Limb (tissue), 2 donors: ENCODE measurements around the gene POLR3GL.
A peak's percentile ranks its signal among the peaks of the same experiment; 100 is the strongest.

ENCODE experiments used
- DNase-seq, 2 donors: peaks; one replicate each; pipeline ENCODE4 v3.0.0-alpha.2; 2016; ENCODE audit errors: extremely low spot score in 2 of 2

The POLR3GL gene

DNA sequence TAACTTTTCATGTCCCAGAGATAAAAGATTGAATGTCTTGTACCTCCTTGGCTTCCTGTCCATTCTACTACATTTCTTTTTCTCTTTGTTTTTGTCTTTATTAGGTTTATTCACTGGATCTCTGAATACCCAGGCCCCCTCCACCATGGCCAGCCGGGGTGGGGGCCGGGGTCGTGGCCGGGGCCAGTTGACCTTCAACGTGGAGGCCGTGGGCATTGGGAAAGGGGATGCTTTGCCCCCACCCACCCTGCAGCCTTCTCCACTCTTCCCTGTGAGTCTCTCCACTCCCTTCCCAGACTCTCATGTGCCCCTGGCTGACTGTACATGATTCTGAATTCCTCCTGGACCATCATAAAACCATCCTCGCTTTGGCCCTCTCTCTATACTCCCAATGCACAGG is 10.2 kb downstream of the POLR3GL start:
- no peak for DNase-seq

DNA sequence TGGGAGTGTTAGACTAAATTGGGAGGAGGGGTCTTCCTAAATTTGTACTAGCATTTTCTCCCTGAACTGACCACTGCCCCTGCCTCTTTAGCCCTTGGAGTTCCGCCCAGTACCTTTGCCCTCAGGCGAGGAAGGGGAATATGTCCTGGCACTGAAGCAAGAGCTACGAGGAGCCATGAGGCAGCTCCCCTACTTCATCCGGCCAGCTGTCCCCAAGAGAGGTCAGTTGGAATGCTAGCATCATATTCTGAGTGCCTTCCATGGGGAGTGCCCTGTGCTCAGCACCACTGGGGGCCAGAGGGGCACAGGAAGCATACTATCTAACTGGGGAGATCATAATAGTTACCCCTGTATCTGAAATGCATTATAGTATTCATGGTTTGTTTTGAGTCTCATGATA is 10.7 kb downstream of the POLR3GL start:
- no peak for DNase-seq

DNA sequence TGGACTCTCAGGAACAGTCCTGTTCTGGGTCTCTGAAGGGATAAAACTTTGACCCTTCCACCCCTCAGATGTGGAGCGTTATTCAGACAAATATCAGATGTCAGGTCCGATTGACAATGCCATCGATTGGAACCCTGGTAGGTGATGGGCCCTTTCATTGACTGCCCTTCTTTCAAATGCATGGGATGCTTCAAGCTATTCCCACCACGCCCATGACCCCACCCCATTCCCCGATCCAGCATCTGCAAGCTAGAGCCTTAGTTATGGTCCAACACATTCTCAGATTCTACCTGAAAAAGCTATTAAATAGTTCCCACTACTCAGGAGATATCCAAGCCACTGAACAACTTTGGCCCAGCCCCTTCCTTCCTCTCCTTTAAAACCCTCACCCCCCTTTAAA is 12.5 kb downstream of the POLR3GL start:
- DNase-seq: no peak

DNA sequence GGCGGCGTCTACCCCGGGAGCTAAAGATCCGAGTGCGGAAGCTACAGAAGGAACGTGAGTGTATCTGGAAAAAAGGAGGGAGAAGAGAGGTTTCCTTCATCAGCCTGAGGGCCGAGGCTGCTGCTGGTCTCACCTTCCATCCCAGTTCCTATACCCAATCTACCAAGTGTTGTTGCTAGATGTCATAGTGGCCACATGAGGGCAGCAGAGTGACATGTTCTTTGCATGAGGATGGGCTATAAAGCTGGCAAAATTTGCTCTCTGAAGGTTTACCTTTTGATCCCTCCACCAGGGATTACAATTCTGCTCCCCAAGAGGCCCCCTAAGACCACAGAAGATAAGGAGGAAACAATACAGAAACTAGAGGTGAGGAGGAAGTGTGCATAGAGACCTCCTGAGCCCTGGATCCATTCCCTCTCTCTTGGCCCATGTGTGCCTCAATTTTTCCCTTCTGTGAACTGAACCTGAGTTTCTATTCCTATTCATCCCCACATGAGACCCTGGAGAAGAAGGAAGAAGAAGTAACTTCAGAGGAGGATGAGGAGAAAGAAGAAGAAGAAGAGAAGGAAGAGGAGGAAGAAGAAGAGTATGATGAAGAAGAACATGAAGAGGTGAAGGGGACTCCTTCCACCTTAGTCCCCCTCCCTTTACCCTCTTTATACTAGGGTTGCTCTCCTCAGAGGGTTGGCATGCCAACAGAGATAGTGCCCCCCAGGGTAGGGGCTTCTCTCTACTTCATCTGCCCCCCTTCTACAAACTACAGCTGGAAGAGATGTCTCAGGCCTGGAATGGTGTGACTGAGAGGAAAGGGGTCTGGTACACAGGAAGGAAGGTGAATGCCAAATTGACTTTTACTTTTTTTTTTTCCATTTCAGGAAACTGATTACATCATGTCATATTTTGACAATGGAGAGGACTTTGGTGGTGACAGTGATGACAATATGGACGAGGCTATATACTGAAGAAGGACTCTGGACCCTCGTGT is 13.3 kb downstream of the POLR3GL start:
- DNase-seq: peak; percentile 75 to 86

DNA sequence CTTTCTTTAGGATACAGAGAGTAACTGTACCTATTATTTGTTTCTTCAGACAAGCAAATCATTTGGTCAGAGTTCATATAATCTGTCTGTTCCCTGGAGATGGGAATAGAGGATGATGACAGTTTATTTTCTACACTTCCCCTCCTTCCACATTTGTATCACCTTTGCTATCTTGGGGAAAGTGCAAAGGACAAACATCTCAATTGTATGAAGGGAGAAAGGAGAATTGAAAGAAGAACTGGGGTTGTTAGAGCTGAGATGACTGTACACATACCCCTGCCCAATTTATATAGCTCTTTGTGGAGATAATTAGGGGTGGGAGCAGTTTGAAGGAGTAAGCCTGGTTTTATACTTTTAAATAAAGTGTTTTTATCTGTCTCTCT is 14.0 kb downstream of the POLR3GL start:
- no peak for DNase-seq

DNA sequence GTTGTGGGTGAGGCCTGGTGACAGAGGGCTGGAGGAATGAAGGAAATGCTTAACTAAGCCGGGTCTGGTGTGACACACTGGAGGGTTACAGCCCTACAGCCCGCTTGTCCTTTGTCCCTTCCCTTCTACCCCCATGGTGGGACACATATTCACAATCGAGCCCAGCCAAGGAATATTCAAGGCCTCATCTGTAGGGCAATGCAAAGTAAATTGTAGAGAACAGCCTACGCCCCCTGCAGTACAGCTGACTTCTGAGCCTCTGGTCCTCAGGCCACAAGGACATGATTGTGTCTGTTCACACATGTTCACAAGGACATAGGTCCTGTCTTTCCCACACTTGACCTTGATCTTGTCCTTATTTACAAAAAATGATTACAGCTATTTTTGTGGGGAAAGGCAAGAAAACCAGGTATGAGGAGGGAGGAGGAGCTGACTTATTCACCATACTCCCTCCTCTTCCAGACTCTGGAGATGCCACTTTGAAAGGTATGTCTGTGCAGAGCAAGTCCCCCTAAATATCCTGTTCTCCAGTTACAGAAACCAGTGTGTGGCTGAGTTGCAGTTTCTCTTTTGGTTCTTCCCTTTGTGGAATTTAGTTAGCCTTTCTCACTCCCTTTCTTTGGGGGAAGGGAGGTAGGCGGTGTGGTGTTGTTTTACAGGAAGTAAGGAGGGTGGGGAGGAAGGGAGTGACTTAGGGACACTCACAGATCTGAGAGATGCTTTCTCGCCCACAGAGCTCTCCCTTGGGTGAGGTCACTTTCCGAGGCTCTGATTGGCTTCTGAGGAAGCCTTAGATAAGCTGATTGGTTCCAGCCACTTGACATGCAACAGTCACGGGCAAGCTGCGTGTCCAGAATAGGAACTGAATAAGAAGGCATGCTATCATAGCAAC is 14.6 kb downstream of the POLR3GL start:
- peak; percentile 84 to 95 for DNase-seq

DNA sequence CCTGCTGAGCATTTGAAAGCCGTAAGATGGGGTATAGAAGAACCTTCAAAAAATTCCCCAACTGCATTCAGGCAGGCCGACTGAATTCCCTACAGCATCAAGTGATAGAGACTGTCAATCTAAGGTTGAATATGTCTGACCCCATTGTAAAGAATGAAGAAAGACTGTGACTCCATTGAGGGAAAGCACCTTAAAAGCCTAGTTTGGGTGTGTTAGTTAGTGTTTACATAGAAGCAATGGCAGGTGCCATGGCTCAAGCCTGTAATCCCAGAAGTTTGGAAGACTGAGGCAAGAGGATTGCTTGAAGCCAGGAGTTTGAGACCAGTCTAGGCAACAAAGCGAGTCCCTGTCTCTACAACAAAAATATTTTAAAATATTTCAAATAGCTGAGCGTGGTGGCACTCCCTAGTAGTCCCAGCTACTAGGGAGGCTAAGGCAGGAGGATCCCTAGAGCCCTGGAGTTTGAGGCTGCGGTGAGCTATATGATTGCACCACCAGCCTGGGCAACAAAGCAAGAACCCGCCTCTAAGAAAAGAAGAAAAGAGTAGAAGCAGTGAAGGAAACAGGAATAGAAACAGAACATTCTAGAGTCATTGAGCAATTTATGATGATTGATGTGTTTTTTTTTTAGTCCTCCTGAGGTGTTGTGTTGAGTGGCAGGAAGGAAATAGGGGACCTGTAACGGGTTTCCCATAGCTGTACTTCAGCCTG is 15.4 kb downstream of the POLR3GL start:
- DNase-seq: no peak

DNA sequence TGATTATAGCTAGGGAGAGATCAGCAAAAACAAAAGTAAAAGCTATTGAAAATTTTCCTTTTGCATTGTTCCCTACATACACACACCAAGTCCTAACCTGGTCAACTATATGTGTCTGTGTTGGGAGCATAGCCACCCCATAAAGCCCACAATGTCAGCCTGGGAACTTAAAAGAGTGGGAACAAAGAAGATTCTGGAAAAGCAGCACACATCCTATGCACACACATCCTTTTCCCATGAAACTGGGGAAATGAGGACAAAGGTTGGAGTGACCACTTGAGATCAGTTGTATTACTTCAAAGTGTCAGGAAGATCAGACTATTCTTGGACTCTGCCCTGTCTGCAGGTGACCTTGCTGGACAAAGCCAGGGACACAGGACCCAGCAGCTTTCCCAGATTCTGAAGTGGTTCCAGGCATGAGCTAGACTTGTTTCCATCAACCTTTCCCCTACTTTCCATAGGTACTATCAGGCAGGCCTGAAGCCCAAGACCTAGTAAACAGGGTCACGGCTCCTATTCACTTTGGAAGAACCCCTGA is 16.0 kb downstream of the POLR3GL start:
- no peak for DNase-seq

DNA sequence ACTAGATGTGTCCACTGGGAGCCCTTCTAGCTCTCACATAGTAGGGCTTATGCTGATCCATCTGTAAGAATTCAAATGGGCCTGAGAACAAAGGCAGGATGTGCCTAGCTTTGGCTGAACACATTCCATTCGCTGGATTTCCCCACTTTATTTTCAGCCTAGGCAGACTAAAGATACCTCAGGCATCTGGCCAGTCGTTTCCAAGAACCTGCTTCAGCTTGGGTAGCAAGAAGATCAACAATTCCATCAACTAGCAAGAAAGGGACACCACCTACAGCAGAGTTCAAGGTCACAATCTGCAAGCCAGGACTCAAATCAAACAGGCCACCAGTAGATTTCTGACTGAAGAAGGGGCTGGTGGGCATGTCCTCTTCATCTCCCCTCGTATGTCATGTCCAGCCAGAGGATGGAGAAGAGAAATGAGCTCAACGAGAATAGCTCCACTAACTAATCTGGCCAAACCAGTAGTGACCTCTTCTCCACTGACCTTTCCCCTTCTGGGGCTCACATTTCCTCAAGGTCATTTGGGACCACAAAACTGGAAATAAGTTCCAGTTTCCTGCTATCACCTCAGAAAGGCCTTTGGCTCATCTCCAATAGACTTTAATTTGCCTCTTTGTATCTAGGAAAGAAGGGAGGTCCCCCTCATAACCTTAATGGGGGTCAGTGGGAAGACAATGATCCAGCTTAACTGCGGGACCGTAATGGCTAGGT is 17.7 kb downstream of the POLR3GL start:
- DNase-seq: no peak

DNA sequence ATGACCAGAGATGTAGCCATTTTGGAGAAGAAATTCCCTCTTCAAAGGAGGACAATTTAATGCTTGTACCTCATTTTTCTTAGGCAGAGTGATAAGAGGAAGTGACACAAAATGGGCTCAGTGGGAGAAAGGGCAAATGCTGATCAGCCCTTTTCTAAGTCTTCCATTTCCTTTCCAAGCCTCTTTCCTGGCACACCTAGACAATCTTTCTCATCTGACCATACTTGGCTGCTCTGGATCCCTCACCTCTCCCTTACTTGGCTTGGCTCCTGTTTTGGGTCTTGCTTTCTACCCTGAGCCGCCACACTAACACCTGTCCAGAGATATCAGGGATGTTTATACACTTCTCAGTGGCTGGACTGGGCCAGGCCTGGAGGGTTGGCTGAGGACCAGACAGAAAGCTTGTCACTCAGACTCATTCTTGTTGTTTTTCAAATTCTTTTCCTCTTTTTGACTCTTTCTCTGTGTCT is 18.8 kb downstream of the POLR3GL start:
- DNase-seq: no peak

DNA sequence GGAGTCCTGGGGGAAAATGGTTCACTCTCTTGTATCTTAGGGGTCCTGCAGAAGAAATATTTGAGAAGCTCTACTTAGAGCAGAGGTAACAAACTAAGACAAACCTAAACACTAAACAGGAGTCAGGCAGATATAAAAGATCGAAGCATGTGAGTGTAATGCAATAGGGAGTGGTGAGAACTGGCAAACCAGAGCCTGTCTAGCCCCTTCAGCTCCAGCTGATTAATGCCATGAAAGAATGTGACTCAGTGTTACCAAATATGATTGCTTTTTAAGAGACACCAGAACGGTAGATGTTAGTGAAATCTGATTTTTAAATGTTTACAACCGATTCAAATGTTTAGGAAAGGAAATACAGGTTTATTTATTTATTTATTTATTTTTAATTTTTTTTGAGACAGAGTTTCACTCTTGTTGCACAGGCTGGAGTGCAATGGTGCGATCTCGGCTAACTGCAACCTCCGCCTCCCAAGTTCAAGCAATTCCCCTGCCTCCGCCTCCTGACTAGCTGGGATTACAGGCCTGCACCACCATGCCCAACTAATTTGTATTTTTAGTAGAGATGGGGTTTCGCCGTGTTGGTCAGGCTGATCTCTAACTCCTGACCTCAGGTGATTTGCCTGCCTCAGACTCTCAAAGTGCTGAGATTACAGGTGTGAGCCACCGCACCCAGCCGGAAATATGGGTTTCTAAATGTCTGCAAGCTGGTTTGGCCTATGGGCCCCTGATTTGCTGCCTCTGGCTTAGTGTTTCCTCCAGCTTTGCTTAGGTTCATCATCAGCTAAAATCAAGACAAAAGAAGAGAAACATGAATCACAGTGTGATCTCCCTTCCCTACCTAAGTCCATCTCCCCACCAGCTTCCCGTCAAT is 19.7 kb downstream of the POLR3GL start:
- DNase-seq: no peak

DNA sequence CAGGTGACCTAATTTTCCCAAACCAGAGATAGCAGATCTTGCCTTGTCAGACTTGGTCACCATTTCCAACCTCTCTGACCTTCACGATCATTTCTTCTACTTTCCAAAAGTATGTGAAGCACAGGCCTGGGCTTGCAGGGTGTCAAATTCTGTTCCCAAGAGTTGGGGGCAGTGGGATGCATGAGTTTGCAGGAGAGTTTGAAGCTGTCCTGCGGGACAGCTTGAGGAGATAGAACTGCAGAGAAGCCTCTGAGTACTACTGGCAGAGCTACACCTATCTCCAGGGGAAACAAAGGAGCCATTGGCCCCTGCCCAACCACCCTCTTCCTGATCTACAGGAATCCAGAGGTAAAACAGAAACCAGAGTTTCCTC is 20.6 kb downstream of the POLR3GL start:
- no peak for DNase-seq

DNA sequence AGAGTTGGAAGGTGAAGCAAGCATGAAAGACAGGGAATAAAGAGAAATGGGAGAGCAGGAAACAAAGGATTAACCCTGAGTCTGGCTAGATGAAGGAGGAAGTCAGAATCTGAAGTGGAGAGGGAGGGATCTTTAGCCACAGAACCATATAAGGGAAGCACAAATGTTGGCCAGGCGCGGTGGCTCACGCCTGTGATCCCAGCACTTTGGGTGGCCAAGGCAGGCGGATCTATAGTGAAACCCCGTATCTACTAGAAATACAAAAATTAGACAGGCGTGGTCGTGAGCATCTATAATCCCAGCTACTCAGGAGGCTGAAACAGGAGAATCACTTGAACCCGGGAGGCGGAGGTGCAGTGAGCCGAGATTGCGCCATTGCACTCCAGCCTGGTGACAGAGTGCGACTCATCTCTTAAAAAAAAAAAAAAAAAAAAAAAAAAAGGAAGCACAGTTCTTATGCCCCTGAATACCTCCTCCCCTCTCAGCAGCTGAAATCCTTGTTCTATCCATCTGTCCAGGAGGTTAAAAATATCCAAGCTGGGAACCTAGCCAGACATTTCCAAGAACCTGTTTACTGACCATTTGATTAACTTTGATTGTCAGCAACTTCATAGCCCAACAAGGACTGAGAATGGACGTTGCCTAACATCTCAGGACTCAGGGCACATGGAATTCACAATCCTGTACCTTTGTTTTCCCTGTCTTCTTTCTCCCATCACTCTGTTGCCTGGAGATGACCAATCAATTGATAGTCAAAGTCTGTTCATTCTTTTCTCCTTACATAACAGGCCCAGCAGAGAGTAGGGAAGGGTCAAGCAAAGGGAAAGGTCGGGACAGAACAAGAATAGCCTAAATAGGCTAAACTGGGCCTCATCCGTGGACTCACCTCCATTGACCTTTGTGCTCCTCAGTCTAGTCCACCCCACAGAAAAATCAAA is 21.3 kb downstream of the POLR3GL start:
- DNase-seq: no peak

DNA sequence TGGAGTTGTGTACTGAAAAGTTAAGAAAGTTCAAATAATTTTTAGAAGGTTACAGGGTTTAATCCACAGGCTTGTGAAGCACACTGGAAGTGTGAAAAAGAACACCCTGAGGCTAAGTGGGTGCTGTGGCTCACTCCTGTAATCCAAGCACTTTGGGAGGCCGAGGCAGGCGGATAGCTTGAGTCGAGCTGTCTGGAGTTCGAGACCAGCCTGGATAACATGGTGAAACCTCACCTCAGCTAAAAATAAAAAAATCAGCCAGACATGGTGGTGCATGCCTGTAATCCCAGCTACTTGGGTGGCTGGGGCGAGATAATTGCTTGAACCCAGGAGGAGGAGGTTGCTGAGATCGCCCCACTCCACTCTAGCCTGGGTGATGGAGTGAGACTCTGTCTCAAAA is 22.1 kb downstream of the POLR3GL start:
- DNase-seq: no peak

DNA sequence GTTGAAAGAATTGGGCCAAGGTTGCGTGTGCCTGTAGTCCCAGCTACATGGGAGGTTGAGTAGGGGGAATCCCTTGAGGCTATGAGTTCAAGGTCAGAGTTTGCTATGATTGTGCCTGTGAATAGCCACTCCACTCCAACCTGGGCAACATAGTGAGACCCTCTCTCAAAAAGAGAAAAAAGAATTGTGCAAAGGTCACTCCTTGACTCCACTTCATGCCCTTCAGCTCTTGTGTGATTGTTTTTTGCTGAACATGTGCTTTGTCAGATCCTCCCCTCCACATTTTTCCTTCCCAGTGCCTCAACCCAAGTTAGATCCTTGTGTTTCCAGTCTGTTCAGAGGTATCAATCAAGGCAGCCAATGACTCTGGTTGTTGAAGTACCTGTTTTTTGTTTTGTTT is 23.4 kb downstream of the POLR3GL start:
- no peak for DNase-seq

DNA sequence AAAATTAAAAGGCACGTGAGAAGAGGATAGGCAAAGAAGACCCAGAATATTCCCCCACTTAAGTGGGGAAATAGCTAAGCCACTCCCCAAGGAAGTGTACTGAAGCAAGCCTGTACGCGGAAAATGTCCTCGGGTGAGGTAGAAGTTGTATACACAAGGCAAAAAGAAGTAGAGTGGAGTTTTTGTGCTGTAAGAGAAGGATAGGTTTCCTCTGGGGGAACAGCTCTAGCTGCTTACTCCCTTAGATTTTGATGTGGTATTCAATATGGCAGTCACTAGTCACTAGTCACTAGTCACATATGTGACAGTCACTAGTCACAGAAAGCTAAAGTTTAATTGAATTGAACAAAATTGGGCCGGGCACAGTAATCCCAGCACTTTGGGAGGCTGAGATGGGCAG is 24.3 kb downstream of the POLR3GL start:
- DNase-seq: no peak

DNA sequence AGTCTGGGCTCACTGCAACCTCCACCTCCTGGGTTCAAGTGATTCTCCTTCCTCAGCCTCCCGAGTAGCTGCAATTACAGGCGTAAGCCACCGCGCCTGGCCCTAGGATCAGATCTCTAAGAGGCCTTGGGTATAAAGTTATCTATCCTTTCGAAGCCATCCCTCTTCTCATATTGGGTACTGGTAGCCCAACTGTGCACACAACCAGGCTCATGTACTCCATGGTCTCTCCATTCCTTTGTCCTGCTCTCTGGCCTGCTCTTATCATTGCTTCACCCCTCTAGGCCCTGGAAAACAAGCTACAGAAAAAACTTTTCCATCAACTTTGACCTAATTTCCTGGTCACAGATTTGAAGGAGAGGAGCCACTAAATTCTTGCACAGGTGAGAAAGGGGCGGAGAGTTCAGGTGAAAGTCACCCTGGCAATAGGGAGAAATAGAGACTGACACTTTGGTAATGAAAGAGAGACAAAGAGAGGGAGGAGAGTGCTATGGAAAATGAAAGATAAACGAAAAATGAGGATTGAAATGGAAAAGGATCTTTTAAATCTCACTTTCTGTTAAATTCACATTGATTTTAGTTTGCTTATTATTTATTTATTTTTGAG is 25.9 kb downstream of the POLR3GL start:
- no peak for DNase-seq

DNA sequence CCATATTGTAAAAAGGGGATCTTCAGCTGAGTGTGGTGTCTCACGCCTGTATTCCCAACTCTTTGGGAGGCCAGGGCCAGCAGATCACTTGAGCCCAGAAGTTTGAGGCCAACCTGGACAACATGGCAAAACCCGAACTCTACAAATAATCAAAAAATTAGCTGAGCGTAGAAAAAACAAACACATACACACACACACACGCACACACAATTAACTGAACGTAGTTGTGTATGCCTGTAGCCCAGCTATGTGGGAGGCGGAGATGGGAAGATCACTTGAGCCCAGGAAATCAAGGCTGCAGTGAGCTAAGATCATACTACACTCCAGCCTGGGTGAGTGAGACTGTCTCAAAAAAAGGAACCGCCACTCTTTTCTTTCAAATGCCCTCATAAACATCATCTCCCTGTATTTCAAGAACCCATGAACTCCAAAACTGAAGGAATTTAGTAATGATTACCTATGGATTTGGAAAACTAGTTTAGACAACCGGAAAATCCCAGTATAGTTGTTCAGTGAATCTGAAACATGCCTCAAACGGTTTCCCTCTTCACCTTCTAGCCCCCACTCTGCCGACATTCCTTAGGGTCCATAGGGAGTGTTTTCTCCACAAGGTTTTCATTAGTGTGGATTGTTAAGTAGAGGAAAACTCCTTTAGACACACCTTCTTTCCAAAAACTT is 27.4 kb downstream of the POLR3GL start:
- DNase-seq: no peak
